Measurements from ENCODE around the gene GRIK2.

- no peak for TF ChIP-seq CTCF (IDR thresholded peaks at IDR 0.05)
- no peak for TF ChIP-seq EP300 (IDR thresholded peaks at IDR 0.05)
These were observed 156.9 kb downstream of the GRIK2 start for GRCh38 chr6:101550451-101550850.

Measured in tibial nerve (tissue), 4 donors.